GM12875 (cell line): Measurements from ENCODE around the gene LGR4.

Source experiments
- H3K4me3 ChIP-seq: one replicate; pipeline ENCODE4 v1.5.1; 2011; ENCODE audit warnings: low read depth, low read length, control low read depth
- CTCF ChIP-seq: IDR thresholded peaks from 2 replicates; pipeline ENCODE4 v1.5.1; 2011; ENCODE audit warnings: low read depth, mild to moderate bottlenecking, control low read depth, inconsistent platforms, low read length, moderate library complexity, borderline replicate concordance; ENCODE audit not compliant: insufficient read depth

LGR4 gene

GRCh38 chr11:27497284-27497866 lies 24.8 kb upstream of the LGR4 start:
- H3K4me3 ChIP-seq = no peak overlapping the region
- TF ChIP-seq CTCF = no peak

GRCh38 chr11:27496461-27496860 lies 23.9 kb upstream of the LGR4 start:
- H3K4me3 ChIP-seq = no peak overlapping the region
- no peak for TF ChIP-seq CTCF

DNA sequence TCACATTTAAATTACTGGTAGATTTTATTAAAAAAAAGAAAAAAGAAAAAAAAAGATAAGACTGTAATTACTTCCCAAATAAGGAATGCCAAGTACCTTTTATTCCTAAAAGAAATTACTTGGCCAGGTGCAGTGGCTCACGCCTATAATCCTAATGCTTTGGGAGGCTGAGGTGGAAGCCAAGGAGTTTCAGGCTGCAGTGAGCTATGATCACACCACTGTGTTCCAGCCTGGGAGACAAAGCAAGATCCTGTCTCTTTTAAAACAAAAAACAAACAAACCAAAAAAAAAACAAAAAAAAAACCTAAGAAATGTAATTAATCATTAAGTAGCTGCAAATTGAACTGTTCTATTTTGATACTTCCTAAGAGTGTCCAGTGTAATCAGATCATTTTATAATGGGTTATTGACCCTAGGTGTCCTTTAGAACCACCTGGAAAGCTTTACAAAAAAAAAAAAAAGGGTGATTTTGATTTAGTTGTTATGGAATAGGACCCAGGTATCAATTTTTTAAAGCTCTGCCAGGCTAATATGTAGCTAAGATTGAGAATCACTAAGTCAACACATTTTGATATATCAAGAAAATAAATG lies 23.2 kb upstream of the LGR4 start:
- no peak for TF ChIP-seq CTCF
- no peak overlapping the region for H3K4me3 ChIP-seq

GRCh38 chr11:27489092-27489491 lies 16.5 kb upstream of the LGR4 start:
- no peak for TF ChIP-seq CTCF
- no peak overlapping the region for H3K4me3 ChIP-seq

GRCh38 chr11:27487706-27488105 lies 15.1 kb upstream of the LGR4 start:
- no peak overlapping the region for H3K4me3 ChIP-seq
- no peak for TF ChIP-seq CTCF

GRCh38 chr11:27485930-27486773 lies 13.6 kb upstream of the LGR4 start:
- H3K4me3 ChIP-seq = no peak overlapping the region
- peak; percentile 63; the same call in 1 of the 2 replicates for TF ChIP-seq CTCF

- H3K4me3 ChIP-seq = no peak overlapping the region
- no peak for TF ChIP-seq CTCF
Observed at GRCh38 chr11:27482793-27483192, 10.2 kb upstream of the LGR4 start.
